ENCODE measurements around the gene SYNGR3.

SYNGR3 gene

GRCh38 chr16:1992704-1993317 lies 3.0 kb downstream of the SYNGR3 start:
- no peak for DNase-seq

GRCh38 chr16:1993731-1994131 lies 4.0 kb downstream of the SYNGR3 start:
- DNase-seq = no peak

GRCh38 chr16:1997494-1998359 lies 8.0 kb downstream of the SYNGR3 start:
- DNase-seq = no peak

GRCh38 chr16:1998360-1998835 lies 8.6 kb downstream of the SYNGR3 start:
- DNase-seq = no peak

- no peak for DNase-seq
These were observed 9.4 kb downstream of the SYNGR3 start for GRCh38 chr16:1998852-1999801.

- no peak for DNase-seq
These were observed 10.2 kb downstream of the SYNGR3 start for GRCh38 chr16:1999866-2000514.

GRCh38 chr16:2001035-2001434 lies 11.3 kb downstream of the SYNGR3 start:
- no peak for DNase-seq

GRCh38 chr16:2001456-2002355 lies 11.9 kb downstream of the SYNGR3 start:
- no peak for DNase-seq

GRCh38 chr16:2002406-2003230 lies 12.8 kb downstream of the SYNGR3 start:
- no peak for DNase-seq

GRCh38 chr16:2003231-2003826 lies 13.6 kb downstream of the SYNGR3 start:
- no peak for DNase-seq

- DNase-seq = peak; percentile 81
These were observed 14.3 kb downstream of the SYNGR3 start for GRCh38 chr16:2003827-2004641.

GRCh38 chr16:2004795-2005517 lies 15.2 kb downstream of the SYNGR3 start:
- DNase-seq = no peak

GRCh38 chr16:2005646-2006045 lies 15.9 kb downstream of the SYNGR3 start:
- DNase-seq = no peak

GRCh38 chr16:2006317-2006716 lies 16.5 kb downstream of the SYNGR3 start:
- DNase-seq = no peak

GRCh38 chr16:2007081-2007836 lies 17.5 kb downstream of the SYNGR3 start:
- DNase-seq = no peak

- no peak for DNase-seq
These were observed 18.3 kb downstream of the SYNGR3 start for GRCh38 chr16:2008009-2008526.

GRCh38 chr16:2008631-2009163 lies 18.9 kb downstream of the SYNGR3 start:
- no peak for DNase-seq

Measured in central memory CD4-positive, alpha-beta T cell (primary cell).